Skeletal muscle satellite cell (primary cell): ENCODE measurements around the gene SEMA6B. TPM values are rescaled to one million over a fixed set of nuclear protein-coding genes. Genes with fewer than 3 reads are reported as not detected.
A peak's percentile ranks its signal among the peaks of the same experiment; 100 is the strongest.

ENCODE experiments used
- H3K27me3 ChIP-seq: 2 replicates; pipeline ENCODE4 v1.7.0; 2013; ENCODE audit warnings: low read length; ENCODE audit not compliant: control insufficient read depth, insufficient read depth
- H3K36me3 ChIP-seq: 2 replicates; pipeline ENCODE4 v1.7.0; 2013; ENCODE audit warnings: mild to moderate bottlenecking, control low read depth, low read length; ENCODE audit not compliant: insufficient read depth
- H3K4me1 ChIP-seq: 2 replicates; pipeline ENCODE4 v1.7.0; 2013; ENCODE audit warnings: low read length; ENCODE audit not compliant: control insufficient read depth, insufficient read depth
- H3K4me2 ChIP-seq: 2 replicates; pipeline ENCODE4 v1.7.0; 2013; ENCODE audit warnings: mild to moderate bottlenecking, low read length
- H3K4me3 ChIP-seq: 2 replicates; pipeline ENCODE4 v1.7.0; 2013; ENCODE audit warnings: low read length
- H3K9ac ChIP-seq: 2 replicates; pipeline ENCODE4 v1.7.0; 2013; ENCODE audit warnings: mild to moderate bottlenecking, low read depth, low read length, moderate library complexity
- H3K9me3 ChIP-seq: replicated peaks from 2 replicates; pipeline ENCODE4 v1.7.0; 2013; ENCODE audit warnings: mild to moderate bottlenecking, control low read depth, low read length
- total RNA-seq: library from RNA; depleted of rRNA; stranded (reverse); fragments of >200 nt; gene quantifications from 2 replicates; pipeline ENCODE4 v1.2.3, GENCODE V29; 2012; rRNA removed

Gene SEMA6B, protein sequence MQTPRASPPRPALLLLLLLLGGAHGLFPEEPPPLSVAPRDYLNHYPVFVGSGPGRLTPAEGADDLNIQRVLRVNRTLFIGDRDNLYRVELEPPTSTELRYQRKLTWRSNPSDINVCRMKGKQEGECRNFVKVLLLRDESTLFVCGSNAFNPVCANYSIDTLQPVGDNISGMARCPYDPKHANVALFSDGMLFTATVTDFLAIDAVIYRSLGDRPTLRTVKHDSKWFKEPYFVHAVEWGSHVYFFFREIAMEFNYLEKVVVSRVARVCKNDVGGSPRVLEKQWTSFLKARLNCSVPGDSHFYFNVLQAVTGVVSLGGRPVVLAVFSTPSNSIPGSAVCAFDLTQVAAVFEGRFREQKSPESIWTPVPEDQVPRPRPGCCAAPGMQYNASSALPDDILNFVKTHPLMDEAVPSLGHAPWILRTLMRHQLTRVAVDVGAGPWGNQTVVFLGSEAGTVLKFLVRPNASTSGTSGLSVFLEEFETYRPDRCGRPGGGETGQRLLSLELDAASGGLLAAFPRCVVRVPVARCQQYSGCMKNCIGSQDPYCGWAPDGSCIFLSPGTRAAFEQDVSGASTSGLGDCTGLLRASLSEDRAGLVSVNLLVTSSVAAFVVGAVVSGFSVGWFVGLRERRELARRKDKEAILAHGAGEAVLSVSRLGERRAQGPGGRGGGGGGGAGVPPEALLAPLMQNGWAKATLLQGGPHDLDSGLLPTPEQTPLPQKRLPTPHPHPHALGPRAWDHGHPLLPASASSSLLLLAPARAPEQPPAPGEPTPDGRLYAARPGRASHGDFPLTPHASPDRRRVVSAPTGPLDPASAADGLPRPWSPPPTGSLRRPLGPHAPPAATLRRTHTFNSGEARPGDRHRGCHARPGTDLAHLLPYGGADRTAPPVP
- total RNA-seq, result 0.25 and 1.1 TPM in 2 replicates

- no peak within 1 kb of the TSS for H3K4me3 ChIP-seq
- no peaks in the 10 kb centered on the region for H3K9me3 ChIP-seq
- H3K36me3 ChIP-seq, result no peaks in the 10 kb centered on the region
- H3K9ac ChIP-seq, result no peak within 1 kb of the TSS
- H3K27me3 ChIP-seq, result no peaks in the 10 kb centered on the region
- no peaks in the 10 kb centered on the region for H3K4me1 ChIP-seq
- H3K4me2 ChIP-seq, result no peak within 1 kb of the TSS
Observed at GRCh38 chr19:4559569-4559968, at the start of gene SEMA6B. SEMA6B (minus strand) TSS chr19:4559684; CDS start chr19:4558457, 1,227 bp downstream.

DNA sequence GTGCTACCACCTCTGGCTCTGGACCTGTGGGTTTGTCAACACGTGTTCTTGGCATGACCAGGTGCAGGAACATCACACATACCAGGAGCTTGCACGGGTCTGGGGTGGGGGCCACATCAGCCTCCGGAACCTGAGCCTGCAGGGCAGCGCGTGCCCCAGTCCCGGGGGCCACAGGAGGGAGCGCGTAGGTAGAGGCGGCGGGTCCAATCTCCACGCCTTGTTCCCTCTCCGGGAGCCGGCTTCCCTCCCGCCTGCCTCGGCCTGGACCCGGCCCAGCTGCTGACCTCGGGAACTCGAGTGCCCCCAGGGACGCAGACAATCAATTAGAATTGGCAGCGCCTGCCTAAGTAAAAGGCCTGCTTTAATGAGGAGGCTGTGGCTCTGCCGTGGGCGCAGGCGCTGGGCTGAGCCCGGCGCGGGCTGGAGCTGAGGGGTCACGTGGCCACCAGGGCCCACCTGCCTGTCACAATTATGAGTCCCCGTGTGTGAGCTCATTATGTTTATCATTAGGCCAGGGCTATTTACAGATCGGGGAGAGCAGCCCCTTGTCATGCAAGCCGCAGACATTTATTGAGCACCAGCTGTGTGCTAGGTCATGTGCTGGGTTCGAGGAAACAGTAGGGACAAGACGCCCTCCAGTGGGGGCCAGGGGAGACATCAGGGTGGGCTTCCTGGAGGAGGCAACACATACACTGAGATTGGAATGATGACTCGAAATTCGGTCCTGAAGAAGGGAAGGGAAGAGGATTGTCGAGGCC is 47.6 kb upstream of the SEMA6B start:
- no peak overlapping the region for H3K4me2 ChIP-seq
- H3K36me3 ChIP-seq, result no peaks in the 10 kb centered on the region
- no peaks in the 10 kb centered on the region for H3K9me3 ChIP-seq
- H3K4me3 ChIP-seq, result no peak overlapping the region
- H3K9ac ChIP-seq, result no peak overlapping the region
- H3K4me1 ChIP-seq, result no peaks in the 10 kb centered on the region
- peaks cover 38% of the 10 kb centered on the region for H3K27me3 ChIP-seq

DNA sequence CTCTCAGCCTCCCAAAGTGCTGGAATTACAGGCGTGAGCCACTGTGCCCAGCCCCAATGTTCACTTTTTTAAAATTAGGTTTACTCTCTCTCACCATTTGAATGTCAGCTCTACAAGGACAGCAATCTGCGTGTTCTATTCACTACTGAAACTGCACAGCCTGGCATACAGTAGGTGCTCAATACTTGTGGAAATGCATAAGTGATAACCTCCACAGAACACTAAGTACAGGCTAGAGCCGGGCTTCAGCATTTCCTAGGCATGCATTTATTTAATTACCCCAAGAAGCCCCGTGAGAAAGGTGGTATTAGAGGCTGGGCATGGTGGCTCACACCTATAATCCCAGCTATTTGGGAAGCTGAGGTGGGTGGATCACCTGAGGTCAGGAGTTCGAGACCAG is 46.7 kb upstream of the SEMA6B start:
- Histone ChIP-seq H3K4me1 (no peaks in the 10 kb centered on the region), H3K36me3 (no peaks in the 10 kb centered on the region), H3K27me3 (peaks cover 37% of the 10 kb centered on the region), H3K4me2 (no peak overlapping the region), H3K9ac (no peak overlapping the region), H3K9me3 (no peaks in the 10 kb centered on the region), H3K4me3 (no peak overlapping the region)

- no peaks in the 10 kb centered on the region for H3K4me1 ChIP-seq
- H3K4me2 ChIP-seq, result no peak overlapping the region
- no peak overlapping the region for H3K4me3 ChIP-seq
- peaks cover 25% of the 10 kb centered on the region for H3K27me3 ChIP-seq
- H3K9me3 ChIP-seq, result no peaks in the 10 kb centered on the region
- H3K36me3 ChIP-seq, result no peaks in the 10 kb centered on the region
- H3K9ac ChIP-seq, result no peak overlapping the region
Observed at GRCh38 chr19:4604912-4605311, 45.4 kb upstream of the SEMA6B start.

GRCh38 chr19:4602915-4603314 is 43.4 kb upstream of the SEMA6B start:
- Histone ChIP-seq H3K4me2 (no peak overlapping the region), H3K4me3 (no peak overlapping the region), H3K9me3 (no peaks in the 10 kb centered on the region), H3K36me3 (no peaks in the 10 kb centered on the region), H3K4me1 (no peaks in the 10 kb centered on the region), H3K9ac (no peak overlapping the region), H3K27me3 (peaks cover 23% of the 10 kb centered on the region)

- Histone ChIP-seq H3K4me2 (no peak overlapping the region), H3K27me3 (peaks cover 24% of the 10 kb centered on the region), H3K4me1 (no peaks in the 10 kb centered on the region), H3K9ac (no peak overlapping the region), H3K4me3 (no peak overlapping the region), H3K36me3 (no peaks in the 10 kb centered on the region), H3K9me3 (no peaks in the 10 kb centered on the region)
Observed at GRCh38 chr19:4602173-4602788, 42.8 kb upstream of the SEMA6B start.

DNA sequence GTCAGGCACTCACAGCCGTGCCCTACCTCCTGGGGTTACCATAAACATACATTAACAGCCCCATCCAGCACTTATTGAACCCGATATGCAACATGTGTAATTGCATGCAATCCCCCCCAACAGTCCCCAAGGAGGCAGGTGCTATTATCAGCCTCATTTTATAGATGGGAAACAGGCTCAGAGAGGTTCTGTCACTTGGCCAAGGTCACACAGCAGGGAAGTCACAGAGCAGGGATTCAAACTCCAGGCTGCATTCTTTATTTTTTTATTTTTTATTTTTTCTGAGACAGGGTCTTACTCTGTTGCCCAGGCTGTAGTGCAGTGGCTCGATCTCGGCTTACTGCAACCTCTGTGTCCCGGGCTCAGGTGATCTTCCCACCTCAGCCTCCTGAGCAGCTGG is 41.4 kb upstream of the SEMA6B start:
- Histone ChIP-seq H3K9me3 (no peaks in the 10 kb centered on the region), H3K9ac (no peak overlapping the region), H3K36me3 (no peaks in the 10 kb centered on the region), H3K4me2 (no peak overlapping the region), H3K4me1 (no peaks in the 10 kb centered on the region), H3K4me3 (no peak overlapping the region), H3K27me3 (peaks cover 27% of the 10 kb centered on the region)

- Histone ChIP-seq H3K4me2 (no peak overlapping the region), H3K9me3 (no peaks in the 10 kb centered on the region), H3K4me3 (no peak overlapping the region), H3K4me1 (no peaks in the 10 kb centered on the region), H3K36me3 (no peaks in the 10 kb centered on the region), H3K27me3 (peaks cover 27% of the 10 kb centered on the region), H3K9ac (no peak overlapping the region)
Observed at GRCh38 chr19:4600082-4600481, 40.6 kb upstream of the SEMA6B start.

DNA sequence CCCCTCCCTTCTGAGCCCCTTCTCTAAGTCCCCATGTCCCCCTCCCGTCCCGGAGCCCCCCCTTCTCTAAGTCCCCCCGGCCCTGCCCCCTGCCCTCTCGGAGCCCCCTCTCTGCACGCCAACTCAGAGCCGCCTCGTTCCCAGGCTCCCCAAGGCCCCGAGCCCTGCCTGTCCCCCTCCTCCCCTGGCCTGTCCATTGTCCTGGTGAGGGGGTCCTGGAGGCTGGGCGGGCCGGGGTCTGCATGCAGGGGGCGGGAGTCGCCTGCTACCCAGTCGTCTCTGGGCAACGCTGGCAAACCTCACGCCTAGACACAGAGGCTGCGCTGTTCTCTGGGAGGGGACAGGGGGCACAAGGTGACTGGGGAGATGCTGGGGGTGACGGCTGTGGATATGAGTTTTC is 39.2 kb upstream of the SEMA6B start:
- H3K9me3 ChIP-seq, result no peaks in the 10 kb centered on the region
- no peaks in the 10 kb centered on the region for H3K4me1 ChIP-seq
- H3K9ac ChIP-seq, result no peak overlapping the region
- no peak overlapping the region for H3K4me3 ChIP-seq
- peaks cover 20% of the 10 kb centered on the region for H3K27me3 ChIP-seq
- H3K4me2 ChIP-seq, result no peak overlapping the region
- no peaks in the 10 kb centered on the region for H3K36me3 ChIP-seq

- no peak overlapping the region for H3K9ac ChIP-seq
- no peaks in the 10 kb centered on the region for H3K9me3 ChIP-seq
- no peak overlapping the region for H3K4me3 ChIP-seq
- peaks cover 17% of the 10 kb centered on the region for H3K27me3 ChIP-seq
- H3K4me2 ChIP-seq, result peak overlapping the region; percentile 5
- no peaks in the 10 kb centered on the region for H3K4me1 ChIP-seq
- H3K36me3 ChIP-seq, result no peaks in the 10 kb centered on the region
Observed at GRCh38 chr19:4597975-4598671, 38.6 kb upstream of the SEMA6B start.
